Activated T-helper 17 cell treated with anti-CD3 and anti-CD28 coated beads, Interleukin-2, amount 50 U/mL, for 72 hours (primary cell): Measurements from ENCODE around the gene FYN. TPM values are rescaled to one million over a fixed set of nuclear protein-coding genes. Genes with fewer than 3 reads are reported as not detected.

ENCODE experiments used
- total RNA-seq, 2 donors: library from RNA; stranded (reverse); gene quantifications; one replicate each; pipeline ENCODE4 v1.2.3, GENCODE V29; 2022

FYN gene
- total RNA-seq, 2 donors from 2014 or later = 139 to 326 TPM

Other genes starting within 250 kb of the FYN start
- gene CCN6, start 180.7 kb upstream of the FYN start, total RNA-seq = under 1 TPM in 1 of 2 donors, not detected in 1; 0.66 TPM
- 10 to 100 TPM; 17.1 to 24.0 TPM for gene TUBE1, start 214.0 kb upstream of the FYN start, total RNA-seq
- 1 to 10 TPM; 2.6 TPM for gene FAM229B, start 214.1 kb upstream of the FYN start, total RNA-seq